ENCODE data around the gene EFNB1.

DNA sequence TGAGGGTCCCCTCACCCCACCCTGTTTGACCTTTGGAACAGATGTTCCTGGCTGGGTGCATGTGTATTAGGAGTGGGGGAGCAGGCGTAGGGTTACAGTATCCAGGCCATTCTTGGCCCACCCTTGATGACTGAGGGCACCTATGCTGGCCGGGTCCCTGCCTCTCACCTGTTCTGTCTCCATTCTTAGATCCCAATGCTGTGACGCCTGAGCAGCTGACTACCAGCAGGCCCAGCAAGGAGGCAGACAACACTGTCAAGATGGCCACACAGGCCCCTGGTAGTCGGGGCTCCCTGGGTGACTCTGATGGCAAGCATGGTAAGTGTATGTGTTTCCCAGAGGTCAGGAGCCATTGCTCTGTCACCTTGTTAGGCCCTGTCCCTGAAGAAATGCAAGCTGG, 10.9 kb downstream of the EFNB1 start:
- TF ChIP-seq, protein P1, sequence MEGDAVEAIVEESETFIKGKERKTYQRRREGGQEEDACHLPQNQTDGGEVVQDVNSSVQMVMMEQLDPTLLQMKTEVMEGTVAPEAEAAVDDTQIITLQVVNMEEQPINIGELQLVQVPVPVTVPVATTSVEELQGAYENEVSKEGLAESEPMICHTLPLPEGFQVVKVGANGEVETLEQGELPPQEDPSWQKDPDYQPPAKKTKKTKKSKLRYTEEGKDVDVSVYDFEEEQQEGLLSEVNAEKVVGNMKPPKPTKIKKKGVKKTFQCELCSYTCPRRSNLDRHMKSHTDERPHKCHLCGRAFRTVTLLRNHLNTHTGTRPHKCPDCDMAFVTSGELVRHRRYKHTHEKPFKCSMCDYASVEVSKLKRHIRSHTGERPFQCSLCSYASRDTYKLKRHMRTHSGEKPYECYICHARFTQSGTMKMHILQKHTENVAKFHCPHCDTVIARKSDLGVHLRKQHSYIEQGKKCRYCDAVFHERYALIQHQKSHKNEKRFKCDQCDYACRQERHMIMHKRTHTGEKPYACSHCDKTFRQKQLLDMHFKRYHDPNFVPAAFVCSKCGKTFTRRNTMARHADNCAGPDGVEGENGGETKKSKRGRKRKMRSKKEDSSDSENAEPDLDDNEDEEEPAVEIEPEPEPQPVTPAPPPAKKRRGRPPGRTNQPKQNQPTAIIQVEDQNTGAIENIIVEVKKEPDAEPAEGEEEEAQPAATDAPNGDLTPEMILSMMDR (IDR thresholded peaks at IDR 0.05), result no peak
- TF ChIP-seq EZH2 (IDR thresholded peaks at IDR 0.05; ENCODE audit: borderline replicate concordance, insufficient read depth, low read depth, low read length, poor library complexity, severe bottlenecking), result no peak
